H1 (cell line): ENCODE measurements around the gene PECR. TPM values are rescaled to one million over a fixed set of nuclear protein-coding genes. Genes with fewer than 3 reads are reported as not detected.

Source experiments
- CBX8 ChIP-seq: fragments of 300-800, 300-1000 bp; sonication (generic); IDR thresholded peaks from 2 replicates; pipeline ENCODE4 v1.7.1; 2016; ENCODE audit warnings: low read depth, low read length, borderline replicate concordance
- CTBP2 ChIP-seq: IDR thresholded peaks from 2 replicates; pipeline ENCODE4 v1.7.0; 2011; ENCODE audit warnings: borderline replicate concordance, mild to moderate bottlenecking, moderate library complexity, mixed read lengths, low read length; ENCODE audit not compliant: insufficient read depth, insufficient read length
- SP1 ChIP-seq: IDR thresholded peaks from 2 replicates; pipeline ENCODE4 v1.6.1; 2011; ENCODE audit warnings: low read depth, low read length
- polyA plus RNA-seq, 7 experiments: library from polyadenylated mRNA; depleted of rRNA in 3 of 7; stranded (reverse) in 5 of 7; unstranded in 2 of 7; fragments of >200 nt in 5 of 7; fragments of 200-250 nt in 2 of 7; gene quantifications; 1 replicate in 5 of 7; 2 replicates in 1 of 7; 4 replicates in 1 of 7; pipeline versions ENCODE4 v1.2.1 to v1.2.3, GENCODE V29; 2011 to 2013; ENCODE audit warnings: missing spikeins in 2 of 7, mixed read lengths in 2 of 7
- total RNA-seq: library from RNA; stranded (reverse); fragmentation: NEBNext Ultra II Directional; extraction: Animal tissue kit (Norgen Biotek cat#: 25700); gene quantifications from 2 replicates; pipeline ENCODE4 v1.2.1, GENCODE V29; 2021

Gene PECR
- total and polyA plus RNA-seq, 2 of the 8 experiments (the other 6 are each of a cell fraction or from before 2014, with no cell fraction given): 15.9 to 19.2 TPM

DNA sequence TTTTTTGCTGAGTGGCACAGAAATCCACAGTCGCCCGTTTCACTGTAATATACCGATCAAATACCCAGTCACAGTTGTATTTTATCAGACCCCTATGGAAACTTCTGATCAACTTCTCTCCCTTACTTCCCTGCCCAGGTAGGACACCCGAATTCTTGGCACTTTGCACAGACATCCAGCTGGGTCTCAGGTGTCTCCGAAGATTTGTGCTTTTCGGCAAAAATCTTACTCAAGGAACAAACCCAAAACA, 68.9 kb downstream of the PECR start (continued):
- no peak for TF ChIP-seq SP1
- TF ChIP-seq CTBP2: no peak
- no peak for TF ChIP-seq CBX8
